Keratinocyte (primary cell): ENCODE results near the gene NALCN.

Experiments used
- CTCF ChIP-seq, 3 experiments: IDR thresholded peaks in 1 of 3; conservative IDR thresholded peaks in 1 of 3; optimal IDR thresholded peaks in 1 of 3; 2 replicates in 2 of 3; 3 replicates in 1 of 3; pipeline versions ENCODE3 to v1.5.1; 2011; ENCODE audit warnings: low read length in 3 of 3, mild to moderate bottlenecking in 3 of 3, moderate library complexity in 2 of 3, control low read depth in 1 of 3, inconsistent platforms in 1 of 3; ENCODE audit not compliant: insufficient read depth in 2 of 3; ENCODE audit errors: extremely low read depth in 1 of 3
- EZH2 ChIP-seq: IDR thresholded peaks from one replicate; pipeline ENCODE4 v1.6.1; 2012; ENCODE audit warnings: inconsistent platforms, mild to moderate bottlenecking, low read length, moderate library complexity

DNA sequence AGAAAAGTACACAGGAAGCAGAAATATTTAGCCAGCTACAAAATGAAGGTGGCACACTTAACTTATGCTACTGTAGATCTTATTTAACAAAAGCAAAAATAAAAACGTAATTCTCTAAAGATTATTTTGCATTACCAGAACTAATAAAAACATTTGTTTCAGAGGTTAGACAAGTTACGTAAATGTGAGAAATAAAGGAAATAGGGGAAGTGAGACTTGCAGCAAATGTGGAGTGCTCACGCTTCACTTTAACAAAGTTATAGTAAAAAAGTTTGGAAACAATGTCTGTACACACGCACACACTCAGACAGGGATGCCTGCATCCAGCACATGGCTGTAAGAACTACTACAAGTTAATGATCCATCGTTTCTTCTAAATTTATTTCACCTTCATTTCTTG lies 83.7 kb downstream of the NALCN start:
- no peak for TF ChIP-seq CTCF (optimal IDR thresholded peaks at IDR 0.05 in 1 of 3, IDR thresholded peaks at IDR 0.05 in 1 of 3, conservative IDR thresholded peaks at IDR 0.05 in 1 of 3; ENCODE audit: extremely low read depth in 1 of 3, insufficient read depth in 2 of 3, low read length in 3 of 3)
- TF ChIP-seq EZH2 = no peak
